ENCODE results near the gene FARP2.
"Not testable (repeated sequence)": the region's sequence is repeated elsewhere in the genome, so short reads cannot be mapped to it uniquely, and the experiment has no call there.

Gene FARP2, protein sequence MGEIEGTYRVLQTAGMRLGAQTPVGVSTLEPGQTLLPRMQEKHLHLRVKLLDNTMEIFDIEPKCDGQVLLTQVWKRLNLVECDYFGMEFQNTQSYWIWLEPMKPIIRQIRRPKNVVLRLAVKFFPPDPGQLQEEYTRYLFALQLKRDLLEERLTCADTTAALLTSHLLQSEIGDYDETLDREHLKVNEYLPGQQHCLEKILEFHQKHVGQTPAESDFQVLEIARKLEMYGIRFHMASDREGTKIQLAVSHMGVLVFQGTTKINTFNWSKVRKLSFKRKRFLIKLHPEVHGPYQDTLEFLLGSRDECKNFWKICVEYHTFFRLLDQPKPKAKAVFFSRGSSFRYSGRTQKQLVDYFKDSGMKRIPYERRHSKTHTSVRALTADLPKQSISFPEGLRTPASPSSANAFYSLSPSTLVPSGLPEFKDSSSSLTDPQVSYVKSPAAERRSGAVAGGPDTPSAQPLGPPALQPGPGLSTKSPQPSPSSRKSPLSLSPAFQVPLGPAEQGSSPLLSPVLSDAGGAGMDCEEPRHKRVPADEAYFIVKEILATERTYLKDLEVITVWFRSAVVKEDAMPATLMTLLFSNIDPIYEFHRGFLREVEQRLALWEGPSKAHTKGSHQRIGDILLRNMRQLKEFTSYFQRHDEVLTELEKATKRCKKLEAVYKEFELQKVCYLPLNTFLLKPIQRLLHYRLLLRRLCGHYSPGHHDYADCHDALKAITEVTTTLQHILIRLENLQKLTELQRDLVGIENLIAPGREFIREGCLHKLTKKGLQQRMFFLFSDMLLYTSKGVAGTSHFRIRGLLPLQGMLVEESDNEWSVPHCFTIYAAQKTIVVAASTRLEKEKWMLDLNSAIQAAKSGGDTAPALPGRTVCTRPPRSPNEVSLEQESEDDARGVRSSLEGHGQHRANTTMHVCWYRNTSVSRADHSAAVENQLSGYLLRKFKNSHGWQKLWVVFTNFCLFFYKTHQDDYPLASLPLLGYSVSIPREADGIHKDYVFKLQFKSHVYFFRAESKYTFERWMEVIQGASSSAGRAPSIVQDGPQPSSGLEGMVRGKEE

DNA sequence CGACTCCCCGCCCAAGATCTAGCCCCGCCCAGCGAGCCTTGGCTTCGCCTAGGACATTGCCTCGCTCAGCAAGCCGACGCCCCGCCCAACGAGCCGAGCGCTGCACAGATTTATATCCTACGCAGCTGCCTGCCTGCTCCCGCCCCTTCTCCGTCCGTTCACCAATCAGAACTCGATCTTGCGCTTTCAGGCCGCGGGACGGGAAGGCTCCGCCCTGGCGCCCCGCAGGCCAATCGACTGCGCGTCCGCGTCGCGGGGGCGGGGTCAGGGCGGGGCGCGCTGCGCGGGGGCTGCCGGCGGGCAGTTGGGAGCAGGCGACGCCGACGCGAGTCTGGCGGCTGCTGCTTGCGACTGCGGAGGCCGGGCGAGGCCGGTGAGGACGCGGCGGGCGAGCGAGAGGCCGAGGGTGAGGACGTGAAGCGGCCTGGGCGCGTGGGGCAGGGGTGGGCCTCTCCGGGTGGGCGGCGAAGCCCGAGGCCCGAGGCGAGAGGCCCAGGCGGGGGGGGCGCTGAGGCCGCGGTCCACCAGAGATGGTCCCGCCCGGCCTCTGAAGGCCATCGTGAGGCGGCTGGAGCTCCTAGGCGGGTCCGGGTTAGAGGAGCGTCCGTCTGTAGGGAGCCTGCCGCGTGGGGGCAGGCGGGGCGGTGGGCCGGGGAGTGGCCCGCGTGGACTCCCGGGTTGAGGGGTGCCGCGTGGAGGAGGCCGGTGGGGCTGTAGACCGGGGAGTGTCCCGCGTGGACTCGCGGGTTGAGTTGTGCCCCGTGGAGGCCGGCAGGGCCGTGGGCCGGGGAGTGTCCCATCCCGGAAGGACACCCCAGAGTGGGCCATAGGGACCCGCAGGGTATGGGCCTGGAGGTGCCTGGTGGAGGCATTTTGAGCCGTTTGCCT is at the start of gene FARP2:
FARP2 (plus strand) TSS at position 303 of the 888 bp plus-strand sequence. CDS start 16,823 bp downstream, outside the sequence.
- DNase-seq: peak; percentile 97

- no peak for DNase-seq
Observed at GRCh38 chr2:241307055-241307454, 49.0 kb upstream of the FARP2 start.

GRCh38 chr2:241308267-241308666 is 47.8 kb upstream of the FARP2 start:
- no peak for DNase-seq

DNA sequence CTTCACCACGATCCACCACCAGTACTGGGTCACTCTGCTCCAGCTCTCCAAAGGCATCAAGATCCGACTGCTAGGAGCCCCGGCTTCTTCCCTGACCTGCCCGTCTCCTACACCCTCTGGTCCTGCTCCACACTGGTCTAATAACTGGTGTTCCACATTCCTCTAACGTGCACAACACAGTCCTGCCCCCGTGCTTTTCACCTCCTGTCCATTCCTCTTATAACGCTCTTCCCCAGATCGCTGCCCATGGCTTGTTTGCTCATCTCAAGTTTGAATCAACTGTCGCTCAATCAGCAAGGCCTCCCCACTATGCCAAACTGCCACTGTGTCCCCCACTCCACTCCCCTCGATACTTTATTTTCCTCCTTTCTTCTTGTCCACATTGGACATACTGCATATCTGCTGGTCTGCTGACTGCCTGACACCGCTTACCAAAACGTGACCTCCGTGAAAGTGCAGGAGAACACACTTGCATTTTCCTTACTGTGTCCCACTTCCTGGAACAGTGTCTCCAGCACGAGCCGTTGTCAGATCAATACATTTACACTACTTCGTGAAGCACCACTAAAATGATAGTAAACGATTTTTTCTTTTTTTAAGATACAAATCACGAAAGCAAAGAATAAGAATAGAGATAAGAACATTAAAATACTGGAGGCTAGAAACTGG is 47.1 kb upstream of the FARP2 start:
- no peak for DNase-seq

- peak; percentile 64 for DNase-seq
Observed at GRCh38 chr2:241309684-241310117, 46.4 kb upstream of the FARP2 start.

- no peak for DNase-seq
Observed at GRCh38 chr2:241310917-241311566, 45.0 kb upstream of the FARP2 start.

DNA sequence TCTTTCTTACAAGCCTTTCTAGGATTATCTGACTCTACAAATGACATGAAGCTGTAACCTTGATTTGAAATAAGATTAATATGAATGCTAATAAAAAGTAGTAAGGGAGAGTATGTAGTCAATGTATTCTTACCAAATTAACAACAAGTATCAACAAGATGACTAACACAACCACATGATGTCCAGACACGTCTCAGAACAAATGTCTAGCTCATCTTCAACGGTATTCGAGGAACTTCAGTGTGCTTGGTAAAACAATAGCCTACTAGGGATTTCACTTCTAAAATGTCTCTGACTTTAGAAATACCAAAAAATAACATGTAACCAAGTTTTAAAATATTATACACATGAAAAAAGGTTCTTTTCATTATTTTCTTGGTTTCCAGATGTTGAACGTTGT is 44.0 kb upstream of the FARP2 start:
- DNase-seq: no peak

DNA sequence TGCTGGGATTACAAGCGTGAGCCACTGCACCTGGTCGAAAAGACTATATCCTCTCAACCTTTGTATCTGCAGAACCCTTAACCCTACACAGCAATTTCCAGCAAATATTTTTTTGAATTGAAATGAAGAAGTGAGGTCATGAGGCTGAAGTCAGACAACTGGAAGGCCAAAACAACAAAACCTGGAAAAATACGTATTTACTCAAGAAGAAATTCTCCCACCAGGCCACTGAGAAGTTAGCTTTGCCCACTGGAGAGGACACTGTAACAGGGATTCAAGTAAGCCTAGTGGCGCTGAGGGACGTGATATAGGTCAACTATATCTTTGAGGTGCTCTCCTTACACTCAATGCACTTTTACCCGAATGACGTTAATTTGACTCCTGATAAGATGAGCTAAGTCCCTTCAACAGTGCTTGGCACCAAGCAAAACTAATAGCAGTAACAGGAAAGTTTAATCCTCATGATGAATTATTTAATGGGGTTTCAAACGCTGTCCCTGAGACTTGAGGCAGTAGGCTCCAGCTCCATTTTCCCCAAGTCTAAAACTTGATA is 42.5 kb upstream of the FARP2 start:
- DNase-seq: no peak

DNA sequence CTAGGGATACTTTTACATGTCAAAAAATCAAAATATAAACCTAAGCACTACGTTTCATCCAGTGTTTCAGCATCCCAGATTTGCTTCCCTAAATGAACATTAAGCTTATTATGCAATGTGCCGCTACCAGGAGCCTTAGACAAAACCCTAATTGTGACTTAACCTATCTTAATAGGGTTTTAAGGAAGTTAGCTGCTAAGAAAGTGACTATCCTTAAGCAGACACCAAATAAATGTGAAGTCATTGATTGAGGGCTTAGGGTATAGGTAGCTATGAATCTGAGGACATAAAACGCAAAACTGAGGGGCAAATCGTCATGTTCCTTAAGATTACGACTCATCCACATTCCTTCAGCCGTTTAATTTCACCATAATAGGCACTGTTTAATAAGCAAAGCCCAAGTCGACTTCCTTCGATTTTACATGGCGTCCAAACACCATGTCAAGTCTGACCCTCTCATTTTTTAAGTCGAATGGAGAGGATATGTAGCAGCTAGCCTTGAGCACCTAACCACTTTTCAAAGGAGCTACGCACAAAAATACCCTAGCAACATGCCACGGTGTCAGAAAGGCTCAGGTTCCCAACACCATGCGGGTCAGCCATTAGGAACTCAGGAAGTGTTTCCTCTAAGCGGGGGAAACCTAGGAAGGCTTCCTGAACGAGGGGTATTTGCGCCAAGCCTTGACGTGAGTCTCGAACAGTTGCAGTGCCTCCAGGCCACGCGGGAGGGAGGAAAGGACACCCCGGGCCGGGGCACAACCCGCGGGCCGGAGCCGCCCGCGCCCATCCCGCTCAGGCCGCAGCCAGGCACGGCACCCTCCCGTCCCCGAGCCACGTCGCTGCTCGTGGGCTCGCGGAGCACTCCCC is 41.6 kb upstream of the FARP2 start:
- no peak for DNase-seq

- DNase-seq: peak; percentile 99
Observed at GRCh38 chr2:241315093-241315878, 40.8 kb upstream of the FARP2 start, which contains the start of gene HDLBP. HDLBP (minus strand) TSS chr2:241315672; CDS start chr2:241266869, 48,803 bp downstream.

- peak; percentile 83 for DNase-seq
Observed at GRCh38 chr2:241315879-241316631, 40.0 kb upstream of the FARP2 start, which contains the start of gene SEPTIN2. SEPTIN2 (plus strand) TSS chr2:241315925; CDS start chr2:241324233, 8,308 bp downstream.

- DNase-seq: no peak
Observed at GRCh38 chr2:241316825-241317224, 39.3 kb upstream of the FARP2 start.

DNA sequence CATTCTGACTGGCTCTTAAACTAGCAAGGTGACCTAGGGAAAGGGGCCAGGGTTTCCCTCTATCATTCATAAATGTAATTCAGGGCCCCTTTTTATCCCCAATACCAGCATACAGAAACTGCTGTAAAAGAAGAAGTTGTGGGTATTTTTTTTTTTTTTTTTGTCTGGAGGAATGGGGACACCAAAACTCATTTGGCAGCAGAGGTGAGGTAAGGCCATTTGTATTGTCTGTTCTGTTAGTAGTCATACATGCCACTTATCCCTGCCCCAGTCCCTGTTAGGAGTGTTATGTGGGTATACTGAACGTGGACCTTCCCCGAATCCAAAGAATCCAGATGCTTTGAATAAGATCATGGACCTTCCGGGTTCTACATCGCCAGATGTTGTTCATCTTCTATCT is 38.7 kb upstream of the FARP2 start:
- no peak for DNase-seq

DNA sequence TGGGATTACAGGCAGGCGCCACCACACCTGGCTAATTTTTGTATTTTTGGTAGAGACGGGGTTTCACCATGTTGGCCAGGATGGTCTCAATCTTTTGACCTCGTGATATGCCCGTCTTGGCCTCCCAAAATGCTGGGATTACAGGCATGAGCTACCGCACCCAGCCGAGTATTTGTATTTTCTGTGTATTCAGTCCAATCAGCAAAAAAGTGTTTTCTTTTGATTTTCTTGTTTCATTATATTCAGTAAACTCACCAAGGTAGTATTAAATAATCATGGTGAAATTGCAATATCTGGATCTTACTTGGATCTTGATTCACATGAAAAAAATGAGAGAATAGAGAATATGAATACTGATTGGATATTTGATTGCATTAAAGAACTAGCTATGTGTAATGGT is 37.3 kb upstream of the FARP2 start:
- DNase-seq: not testable (repeated sequence)

DNA sequence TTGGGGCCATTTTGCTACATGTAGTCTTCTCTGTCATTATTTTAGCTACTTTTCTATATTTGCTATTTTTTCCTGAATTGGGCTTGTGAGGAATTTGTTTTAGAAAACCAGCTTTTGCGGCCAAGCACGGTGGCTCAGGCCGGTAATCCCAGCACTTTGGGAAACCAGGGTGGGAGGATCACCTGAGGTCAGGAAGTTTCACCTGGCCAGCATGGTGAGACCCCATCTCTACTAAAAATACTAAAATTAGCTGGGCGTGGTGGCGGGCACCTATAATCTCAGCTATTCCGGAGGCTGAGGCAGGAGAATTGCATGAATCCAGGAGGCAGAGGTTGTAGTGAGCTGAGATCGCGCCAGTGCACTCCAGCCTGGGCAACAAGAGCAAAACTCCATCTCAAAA is 35.7 kb upstream of the FARP2 start:
- DNase-seq: no peak

- no peak for DNase-seq
Observed at GRCh38 chr2:241321033-241321432, 35.1 kb upstream of the FARP2 start.

GRCh38 chr2:241321886-241322285 is 34.2 kb upstream of the FARP2 start:
- no peak for DNase-seq

DNA sequence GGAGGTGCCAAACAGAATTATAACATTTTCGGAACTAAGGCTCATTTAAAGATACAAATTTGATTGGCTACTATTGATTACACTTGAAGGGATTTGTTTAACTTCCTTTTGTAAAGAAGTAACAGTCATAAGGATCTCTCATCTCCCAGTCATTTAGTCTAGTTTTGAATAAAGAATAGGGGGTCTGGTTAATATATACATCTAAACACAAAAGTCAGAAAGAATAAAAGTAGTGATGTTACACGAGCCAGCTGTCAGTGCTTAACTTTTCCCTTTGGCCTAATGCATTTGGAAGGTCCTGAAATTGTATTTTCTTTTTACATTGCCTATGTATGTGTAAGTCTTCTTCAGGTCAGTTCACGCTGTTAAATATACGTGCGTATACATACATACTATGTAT is 32.3 kb upstream of the FARP2 start:
- no peak for DNase-seq

All from stimulated activated naive CD4-positive, alpha-beta T cell treated with Interleukin-2 at 50 U/mL for 16 hours (primary cell).